Measurements from ENCODE around the gene CISD1. TPM values are rescaled to one million over a fixed set of nuclear protein-coding genes. Genes with fewer than 3 reads are reported as not detected.

Gene CISD1
- total RNA-seq, 1 donor from 2014 or later = 22.6 TPM

DNA sequence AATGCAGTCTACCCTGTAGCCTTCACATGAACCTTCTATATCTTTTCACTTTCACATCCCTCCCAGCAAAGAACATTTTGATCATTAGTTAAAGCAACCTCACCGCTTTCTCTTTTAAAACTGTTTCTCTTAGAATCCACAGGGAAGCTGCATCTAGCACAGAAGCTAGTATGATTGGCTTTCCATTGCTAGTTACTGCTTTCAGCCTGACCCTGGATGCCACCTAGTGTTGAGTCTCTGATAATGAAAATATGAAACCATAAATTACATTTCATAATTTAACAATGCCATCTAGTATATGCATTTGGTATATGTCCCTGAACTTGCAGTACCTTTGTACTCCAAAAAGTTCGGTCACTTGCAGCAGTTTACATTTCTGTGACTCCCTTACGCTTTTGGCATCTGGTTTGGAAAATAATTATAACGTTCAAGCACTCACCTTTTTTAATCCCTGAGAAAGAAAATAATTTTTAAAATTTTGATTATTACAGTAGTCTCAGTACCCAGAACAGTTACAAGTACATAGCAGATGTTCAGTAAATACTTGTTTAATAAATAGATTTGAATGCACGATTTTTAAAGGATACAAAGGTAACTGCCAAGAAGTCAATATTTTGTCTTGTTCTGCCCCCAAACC lies 22.7 kb downstream of the CISD1 start:
- DNase-seq (ENCODE audit: low spot score) = no peak
- H3K27me3 Mint-ChIP-seq (ENCODE audit: low read depth) = no peaks in the 10 kb centered on the region
- H3K4me3 Mint-ChIP-seq (ENCODE audit: unreplicated experiment) = no peak overlapping the region
- peaks cover 2% of the 10 kb centered on the region for H3K36me3 Mint-ChIP-seq (ENCODE audit: low read depth)
- no peak overlapping the region for H3K27ac Mint-ChIP-seq (ENCODE audit: unreplicated experiment)
- no peaks in the 10 kb centered on the region for H3K9me3 Mint-ChIP-seq (ENCODE audit: low read depth)
- H3K4me1 Mint-ChIP-seq (ENCODE audit: low read depth) = peaks cover 4% of the 10 kb centered on the region
- TF ChIP-seq, protein P1, sequence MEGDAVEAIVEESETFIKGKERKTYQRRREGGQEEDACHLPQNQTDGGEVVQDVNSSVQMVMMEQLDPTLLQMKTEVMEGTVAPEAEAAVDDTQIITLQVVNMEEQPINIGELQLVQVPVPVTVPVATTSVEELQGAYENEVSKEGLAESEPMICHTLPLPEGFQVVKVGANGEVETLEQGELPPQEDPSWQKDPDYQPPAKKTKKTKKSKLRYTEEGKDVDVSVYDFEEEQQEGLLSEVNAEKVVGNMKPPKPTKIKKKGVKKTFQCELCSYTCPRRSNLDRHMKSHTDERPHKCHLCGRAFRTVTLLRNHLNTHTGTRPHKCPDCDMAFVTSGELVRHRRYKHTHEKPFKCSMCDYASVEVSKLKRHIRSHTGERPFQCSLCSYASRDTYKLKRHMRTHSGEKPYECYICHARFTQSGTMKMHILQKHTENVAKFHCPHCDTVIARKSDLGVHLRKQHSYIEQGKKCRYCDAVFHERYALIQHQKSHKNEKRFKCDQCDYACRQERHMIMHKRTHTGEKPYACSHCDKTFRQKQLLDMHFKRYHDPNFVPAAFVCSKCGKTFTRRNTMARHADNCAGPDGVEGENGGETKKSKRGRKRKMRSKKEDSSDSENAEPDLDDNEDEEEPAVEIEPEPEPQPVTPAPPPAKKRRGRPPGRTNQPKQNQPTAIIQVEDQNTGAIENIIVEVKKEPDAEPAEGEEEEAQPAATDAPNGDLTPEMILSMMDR (IDR thresholded peaks at IDR 0.05) = peak; percentile 89

DNA sequence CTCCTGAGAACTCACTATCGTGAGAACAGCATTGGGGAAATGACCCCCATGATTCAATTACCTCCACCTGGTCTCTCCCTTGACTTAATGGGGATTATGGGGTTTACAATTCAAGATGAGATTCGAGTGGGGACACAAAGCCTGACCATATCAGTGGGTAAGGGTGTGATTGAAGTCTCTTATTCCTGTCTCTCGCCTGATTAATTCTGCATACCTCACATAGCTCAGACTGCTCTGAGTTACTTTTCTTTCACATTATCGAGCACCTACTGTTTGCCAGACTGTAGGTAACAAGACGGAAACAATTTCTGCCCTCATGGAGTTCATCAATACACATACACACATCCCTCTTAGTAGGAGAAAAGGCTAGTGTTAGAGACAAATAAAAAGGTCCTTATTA lies 25.0 kb downstream of the CISD1 start:
- no peaks in the 10 kb centered on the region for H3K36me3 Mint-ChIP-seq (ENCODE audit: low read depth)
- peaks cover 4% of the 10 kb centered on the region for H3K4me1 Mint-ChIP-seq (ENCODE audit: low read depth)
- H3K27ac Mint-ChIP-seq (ENCODE audit: unreplicated experiment) = no peak overlapping the region
- H3K4me3 Mint-ChIP-seq (ENCODE audit: unreplicated experiment) = no peak overlapping the region
- H3K27me3 Mint-ChIP-seq (ENCODE audit: low read depth) = no peaks in the 10 kb centered on the region
- no peak for DNase-seq (ENCODE audit: low spot score)
- H3K9me3 Mint-ChIP-seq (ENCODE audit: low read depth) = no peaks in the 10 kb centered on the region
- TF ChIP-seq, protein P1 (IDR thresholded peaks at IDR 0.05) = no peak

GRCh38 chr10:58299580-58299979 lies 30.6 kb downstream of the CISD1 start:
- Mint-ChIP-seq H3K36me3 (ENCODE audit: low read depth) (no peaks in the 10 kb centered on the region), H3K4me3 (ENCODE audit: unreplicated experiment) (no peak overlapping the region)
- DNase-seq (ENCODE audit: low spot score) = no peak

DNA sequence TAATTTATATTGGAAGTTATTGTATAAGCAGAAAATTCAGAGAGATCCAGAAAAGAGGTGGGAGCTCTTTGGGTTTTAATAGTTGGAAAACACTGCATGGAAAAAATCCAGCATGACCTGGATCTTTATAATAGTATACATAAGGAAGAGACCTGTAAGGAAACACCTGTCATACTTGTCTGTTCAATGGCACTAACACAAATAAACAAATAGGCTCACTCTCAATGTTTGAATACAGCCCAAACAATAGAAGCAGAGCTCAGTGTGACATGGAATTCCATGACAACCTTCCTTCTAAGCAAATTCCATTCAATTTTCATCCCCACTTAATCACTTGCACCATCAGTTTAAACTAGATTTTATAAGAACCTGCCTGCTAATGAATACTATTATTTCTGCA lies 31.7 kb downstream of the CISD1 start:
- Mint-ChIP-seq H3K27ac (ENCODE audit: unreplicated experiment) (no peak overlapping the region), H3K27me3 (ENCODE audit: low read depth) (peaks cover 21% of the 10 kb centered on the region), H3K4me3 (ENCODE audit: unreplicated experiment) (no peak overlapping the region), H3K9me3 (ENCODE audit: low read depth) (no peaks in the 10 kb centered on the region), H3K36me3 (ENCODE audit: low read depth) (no peaks in the 10 kb centered on the region), H3K4me1 (ENCODE audit: low read depth) (no peaks in the 10 kb centered on the region)
- TF ChIP-seq, protein P1 (IDR thresholded peaks at IDR 0.05) = no peak
- DNase-seq (ENCODE audit: low spot score) = no peak

More at GRCh38 chr10:58299580-58299979, 30.6 kb downstream of the CISD1 start:
- TF ChIP-seq, protein P1 (IDR thresholded peaks at IDR 0.05) = peak; percentile 92
- H3K27ac Mint-ChIP-seq (ENCODE audit: unreplicated experiment) = no peak overlapping the region
- H3K9me3 Mint-ChIP-seq (ENCODE audit: low read depth) = no peaks in the 10 kb centered on the region
- peaks cover 21% of the 10 kb centered on the region for H3K27me3 Mint-ChIP-seq (ENCODE audit: low read depth)
- no peaks in the 10 kb centered on the region for H3K4me1 Mint-ChIP-seq (ENCODE audit: low read depth)

GRCh38 chr10:58302254-58302653 lies 33.3 kb downstream of the CISD1 start:
- TF ChIP-seq, protein P1 (IDR thresholded peaks at IDR 0.05) = no peak
- no peak for DNase-seq (ENCODE audit: low spot score)
- peaks cover 31% of the 10 kb centered on the region for H3K27me3 Mint-ChIP-seq (ENCODE audit: low read depth)
- H3K4me3 Mint-ChIP-seq (ENCODE audit: unreplicated experiment) = no peak overlapping the region
- no peaks in the 10 kb centered on the region for H3K4me1 Mint-ChIP-seq (ENCODE audit: low read depth)
- H3K27ac Mint-ChIP-seq (ENCODE audit: unreplicated experiment) = no peak overlapping the region
- no peaks in the 10 kb centered on the region for H3K36me3 Mint-ChIP-seq (ENCODE audit: low read depth)
- no peaks in the 10 kb centered on the region for H3K9me3 Mint-ChIP-seq (ENCODE audit: low read depth)

All from chondrocyte (in vitro differentiated cells).